Measurements from ENCODE around the gene LPP.

GRCh38 chr3:188367678-188368077, 213.7 kb downstream of the LPP start:
- TF ChIP-seq JUNB (CRISPR knock-in tag; conservative IDR thresholded peaks at IDR 0.05) (no peak), NEUROD1 (IDR thresholded peaks at IDR 0.05; ENCODE audit: borderline replicate concordance, low read depth, low read length, partially characterized antibody) (no peak), MXD1 (CRISPR knock-in tag; IDR thresholded peaks at IDR 0.05; ENCODE audit: borderline replicate concordance, poor library complexity, severe bottlenecking) (no peak), NUFIP1 (IDR thresholded peaks at IDR 0.05; ENCODE audit: partially characterized antibody) (no peak), TSC22D4 (tag; IDR thresholded peaks at IDR 0.05) (no peak), MYNN (IDR thresholded peaks at IDR 0.05) (no peak), MYNN (CRISPR knock-in tag; IDR thresholded peaks at IDR 0.05) (no peak), HDGF (IDR thresholded peaks at IDR 0.05) (no peak), ADNP (tag; IDR thresholded peaks at IDR 0.05) (no peak), POLR2A (conservative IDR thresholded peaks at IDR 0.05) (no peak), CTCF (IDR thresholded peaks at IDR 0.05 in 2 of 3, conservative IDR thresholded peaks at IDR 0.05 in 1 of 3; ENCODE audit: insufficient read depth in 2 of 3, low read depth in 1 of 3, low read length in 3 of 3) (no peak), FOXA1 (IDR thresholded peaks at IDR 0.05; ENCODE audit: borderline replicate concordance) (no peak), POLR3A (IDR thresholded peaks at IDR 0.05; ENCODE audit: borderline replicate concordance, extremely low read depth, insufficient read depth, insufficient read length) (no peak), SETDB1 (IDR thresholded peaks at IDR 0.05; ENCODE audit: low read length) (no peak)

Data from K562 (cell line).